Effector memory CD8-positive, alpha-beta T cell (primary cell): ENCODE data around the gene GRK4.

Experiments
- ATAC-seq: fragments of 150-1000 bp; cut with Tn5 transposase; replicated peaks from 2 replicates; pipeline ENCODE4 v1.10.0; 2021; ENCODE audit warnings: mild to moderate bottlenecking, moderate library complexity
- DNase-seq, 3 experiments: peaks; one replicate each; pipeline ENCODE4 v3.0.0; 2021
- H3K27ac Mint-ChIP-seq, 2 donors: one replicate each; pipeline ENCODE4 v1.8.0; 2022; ENCODE audit warnings: mild to moderate bottlenecking in 2 of 2, mixed read lengths in 2 of 2, moderate library complexity in 2 of 2
- H3K27me3 Mint-ChIP-seq, 2 donors: one replicate each; pipeline ENCODE4 v1.8.0; 2022; ENCODE audit warnings: mixed read lengths in 2 of 2
- H3K36me3 Mint-ChIP-seq: one replicate; pipeline ENCODE4 v1.8.0; 2022; ENCODE audit warnings: mild to moderate bottlenecking, moderate library complexity, mixed read lengths; ENCODE audit not compliant: insufficient read depth
- H3K4me1 Mint-ChIP-seq, 2 donors: one replicate each; pipeline ENCODE4 v1.8.0; 2022; ENCODE audit warnings: low read depth in 2 of 2, mixed read lengths in 2 of 2
- H3K4me3 Mint-ChIP-seq, 2 donors: one replicate each; pipeline ENCODE4 v1.8.0; 2022; ENCODE audit warnings: mild to moderate bottlenecking in 2 of 2, mixed read lengths in 2 of 2, moderate library complexity in 2 of 2
- H3K9me3 Mint-ChIP-seq, 2 donors: one replicate each; pipeline ENCODE4 v1.8.0; 2022; ENCODE audit warnings: mixed read lengths in 2 of 2

Gene GRK4

DNA sequence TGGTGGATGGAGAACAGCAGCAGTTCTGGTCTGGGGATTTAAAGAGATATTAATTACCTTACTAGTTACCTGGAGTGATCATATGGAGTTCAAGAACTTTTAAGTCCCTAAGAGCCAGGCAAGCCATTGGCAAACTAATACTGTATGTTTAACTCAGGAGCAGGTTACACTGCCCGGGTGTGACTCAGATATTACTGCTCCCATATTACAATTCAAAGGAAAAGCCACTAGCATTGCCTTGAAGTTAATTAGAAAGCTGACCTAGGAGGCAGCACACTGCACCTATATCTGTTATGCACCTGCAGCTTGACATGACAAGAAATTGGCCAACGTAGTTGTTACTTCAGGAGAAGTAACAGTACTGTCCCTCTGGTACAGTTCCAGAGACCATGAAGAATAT, 47.2 kb downstream of the GRK4 start:
- Mint-ChIP-seq H3K9me3 (no peaks in the 10 kb centered on the region), H3K27me3 (peaks cover 14 to 41% of the 10 kb centered on the region in 2 donors), H3K4me3 (no peak overlapping the region), H3K36me3 (no peaks in the 10 kb centered on the region), H3K4me1 (peaks cover 3 to 4% of the 10 kb centered on the region in 2 donors), H3K27ac (no peak overlapping the region)
- DNase-seq: no peak
- no peak for ATAC-seq

DNA sequence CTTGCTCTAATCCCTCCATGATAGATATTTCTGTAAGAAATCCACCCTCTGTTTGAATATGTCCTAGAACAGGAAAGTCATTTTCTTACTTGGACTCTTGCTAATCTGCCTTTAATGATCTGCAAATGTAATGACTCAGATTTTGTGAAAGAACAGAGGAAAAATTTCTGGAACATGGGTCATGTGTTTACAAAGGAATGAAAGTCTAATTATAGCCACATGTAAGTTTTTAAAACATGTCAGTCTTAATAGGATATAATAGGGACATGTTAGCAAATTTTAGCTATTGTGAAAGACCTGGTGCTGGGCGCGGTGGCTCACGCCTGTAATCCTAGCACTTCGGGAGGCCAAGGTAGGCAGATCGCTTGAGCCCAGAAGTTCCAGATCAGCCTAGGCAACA, 47.6 kb downstream of the GRK4 start:
- DNase-seq (no peak), ATAC-seq (no peak)
- H3K36me3 Mint-ChIP-seq: no peaks in the 10 kb centered on the region
- H3K27me3 Mint-ChIP-seq: peaks cover 14 to 41% of the 10 kb centered on the region in 2 donors
- no peaks in the 10 kb centered on the region for H3K9me3 Mint-ChIP-seq
- no peak overlapping the region for H3K4me3 Mint-ChIP-seq
- H3K27ac Mint-ChIP-seq: no peak overlapping the region
- H3K4me1 Mint-ChIP-seq: peaks cover 3 to 4% of the 10 kb centered on the region in 2 donors

GRCh38 chr4:3011456-3012220, 48.3 kb downstream of the GRK4 start:
- peaks cover 3 to 4% of the 10 kb centered on the region in 2 donors for H3K4me1 Mint-ChIP-seq
- peaks cover 14 to 41% of the 10 kb centered on the region in 2 donors for H3K27me3 Mint-ChIP-seq
- DNase-seq (no peak), ATAC-seq (no peak)
- no peaks in the 10 kb centered on the region for H3K9me3 Mint-ChIP-seq
- H3K4me3 Mint-ChIP-seq: no peak overlapping the region
- H3K36me3 Mint-ChIP-seq: no peaks in the 10 kb centered on the region
- H3K27ac Mint-ChIP-seq: no peak overlapping the region

DNA sequence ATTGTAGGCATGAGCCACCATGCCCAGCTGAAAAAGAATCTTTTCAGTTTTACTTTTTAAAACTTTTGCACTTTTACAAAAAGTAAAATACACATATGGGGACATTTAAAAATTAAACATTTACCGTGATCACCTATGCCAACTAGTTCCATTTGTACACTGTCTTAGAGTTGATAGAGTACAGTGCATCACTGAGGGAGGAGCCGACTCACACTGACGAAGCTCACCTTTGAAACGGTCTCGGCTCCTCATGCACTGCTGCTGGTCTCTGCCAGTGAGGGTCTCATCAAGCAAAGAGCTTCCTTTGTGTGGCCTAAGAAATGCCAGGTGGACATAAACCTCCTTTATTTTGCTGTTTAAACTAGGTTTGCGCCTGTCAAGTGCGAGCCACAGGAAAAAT, 50.0 kb downstream of the GRK4 start:
- H3K27ac Mint-ChIP-seq: no peak overlapping the region
- DNase-seq: no peak
- H3K9me3 Mint-ChIP-seq: no peaks in the 10 kb centered on the region
- peaks cover 14 to 41% of the 10 kb centered on the region in 2 donors for H3K27me3 Mint-ChIP-seq
- no peak for ATAC-seq
- H3K36me3 Mint-ChIP-seq: no peaks in the 10 kb centered on the region
- H3K4me1 Mint-ChIP-seq: peaks cover 3 to 4% of the 10 kb centered on the region in 2 donors
- H3K4me3 Mint-ChIP-seq: no peak overlapping the region

GRCh38 chr4:3013839-3014350, 50.5 kb downstream of the GRK4 start:
- Mint-ChIP-seq H3K4me3 (no peak overlapping the region), H3K9me3 (no peaks in the 10 kb centered on the region), H3K27ac (no peak overlapping the region), H3K27me3 (peaks cover 14 to 41% of the 10 kb centered on the region in 2 donors), H3K36me3 (no peaks in the 10 kb centered on the region), H3K4me1 (peaks cover 3 to 4% of the 10 kb centered on the region in 2 donors)
- DNase-seq (no peak), ATAC-seq (no peak)

DNA sequence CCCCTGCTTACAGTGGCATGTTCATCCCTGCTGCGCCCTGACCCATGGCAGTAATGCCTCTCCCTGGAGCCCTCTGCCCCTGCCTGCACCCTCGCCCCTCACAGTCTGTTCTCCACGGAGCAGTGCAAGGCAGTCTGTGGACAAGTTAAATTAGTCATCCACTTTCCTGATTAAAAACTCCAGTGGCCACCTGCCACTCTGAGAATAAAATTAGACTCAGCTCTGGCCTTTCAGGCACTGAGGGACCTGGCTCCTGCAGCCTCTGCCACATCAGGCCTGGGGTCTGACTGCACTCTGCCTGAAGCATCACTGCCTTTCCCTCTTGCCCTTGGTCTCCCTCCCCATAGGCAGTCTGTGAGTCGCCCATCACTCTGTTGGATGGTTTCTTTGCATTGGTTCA, 53.6 kb downstream of the GRK4 start:
- Mint-ChIP-seq H3K36me3 (no peaks in the 10 kb centered on the region), H3K27ac (no peak overlapping the region), H3K4me1 (peaks cover 5 to 6% of the 10 kb centered on the region in 2 donors), H3K9me3 (no peaks in the 10 kb centered on the region), H3K4me3 (no peak overlapping the region), H3K27me3 (peaks cover 0 to 22% of the 10 kb centered on the region in 2 donors)
- ATAC-seq: no peak
- DNase-seq: no peak

GRCh38 chr4:3017504-3017903, 54.1 kb downstream of the GRK4 start:
- H3K27ac Mint-ChIP-seq: no peak overlapping the region

DNA sequence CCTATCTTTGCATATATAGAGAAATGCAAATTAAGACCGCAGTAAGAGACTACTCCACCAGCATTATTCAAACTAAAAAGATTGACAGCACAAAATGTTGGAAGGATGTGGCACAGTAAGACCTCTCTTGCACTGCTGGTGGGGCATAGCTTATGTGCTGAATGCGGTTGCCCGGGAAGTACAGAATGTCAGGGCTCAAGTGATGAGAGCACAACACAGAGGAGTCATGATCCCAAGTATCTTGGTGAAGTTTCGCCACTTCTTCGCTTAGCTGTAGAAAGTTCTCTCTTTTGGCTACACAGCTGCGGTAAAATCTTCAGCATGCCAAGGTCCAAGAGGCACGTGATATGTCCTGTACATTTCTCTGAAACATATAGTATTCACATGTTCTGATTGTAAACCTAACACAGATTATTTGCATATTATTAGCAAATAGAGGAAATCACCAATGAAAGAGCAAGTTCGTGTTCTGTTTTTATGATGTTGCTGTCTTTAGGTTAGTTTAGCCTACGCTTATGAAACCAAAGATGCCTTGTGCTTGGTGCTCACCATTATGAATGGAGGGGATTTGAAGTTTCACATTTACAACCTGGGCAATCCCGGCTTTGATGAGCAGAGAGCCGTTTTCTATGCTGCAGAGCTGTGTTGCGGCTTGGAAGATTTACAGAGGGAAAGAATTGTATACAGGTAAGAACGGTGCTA, 55.9 kb downstream of the GRK4 start:
- ATAC-seq (no peak), DNase-seq (no peak)
- H3K4me3 Mint-ChIP-seq: no peak overlapping the region
- peaks cover 2% of the 10 kb centered on the region for H3K36me3 Mint-ChIP-seq
- peaks cover 5 to 6% of the 10 kb centered on the region in 2 donors for H3K4me1 Mint-ChIP-seq
- peaks cover 13 to 28% of the 10 kb centered on the region in 2 donors for H3K27me3 Mint-ChIP-seq
- H3K27ac Mint-ChIP-seq: no peak overlapping the region
- peaks cover 0 to 4% of the 10 kb centered on the region in 2 donors for H3K9me3 Mint-ChIP-seq

More at GRCh38 chr4:3017504-3017903, 54.1 kb downstream of the GRK4 start:
- H3K4me1 Mint-ChIP-seq: peaks cover 5 to 6% of the 10 kb centered on the region in 2 donors
- no peak for ATAC-seq
- H3K4me3 Mint-ChIP-seq: no peak overlapping the region
- DNase-seq: no peak
- peaks cover 0 to 22% of the 10 kb centered on the region in 2 donors for H3K27me3 Mint-ChIP-seq
- H3K9me3 Mint-ChIP-seq: no peaks in the 10 kb centered on the region
- no peaks in the 10 kb centered on the region for H3K36me3 Mint-ChIP-seq

DNA sequence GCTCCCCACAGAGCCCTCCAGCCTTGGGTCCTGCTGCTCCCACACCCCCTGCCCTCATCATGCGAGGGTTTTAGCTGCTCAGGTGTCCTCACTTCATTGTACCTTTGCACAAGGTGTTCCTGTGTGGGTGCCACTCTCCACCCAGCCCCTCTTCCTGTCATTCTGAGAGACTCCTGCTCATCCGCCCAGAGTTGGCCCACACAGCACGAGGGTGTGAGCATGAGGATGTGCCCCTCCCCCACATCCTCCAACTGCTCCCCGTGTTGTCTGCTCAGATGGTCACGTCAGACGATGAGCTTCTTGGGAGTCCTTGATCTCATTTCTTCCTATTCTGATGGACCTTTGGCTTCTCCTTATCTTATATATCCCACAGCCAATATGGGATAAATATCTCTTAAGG, 57.8 kb downstream of the GRK4 start:
- Mint-ChIP-seq H3K9me3 (peaks cover 0 to 4% of the 10 kb centered on the region in 2 donors), H3K27ac (peak overlapping the region in 1 of 2 donors; percentile 89), H3K4me3 (peak overlapping the region in 1 of 2 donors; percentile 29), H3K27me3 (peaks cover 13 to 18% of the 10 kb centered on the region in 2 donors), H3K36me3 (peaks cover 2% of the 10 kb centered on the region), H3K4me1 (peaks cover 5 to 6% of the 10 kb centered on the region in 2 donors)
- DNase-seq: no peak
- peak; percentile 47 for ATAC-seq

DNA sequence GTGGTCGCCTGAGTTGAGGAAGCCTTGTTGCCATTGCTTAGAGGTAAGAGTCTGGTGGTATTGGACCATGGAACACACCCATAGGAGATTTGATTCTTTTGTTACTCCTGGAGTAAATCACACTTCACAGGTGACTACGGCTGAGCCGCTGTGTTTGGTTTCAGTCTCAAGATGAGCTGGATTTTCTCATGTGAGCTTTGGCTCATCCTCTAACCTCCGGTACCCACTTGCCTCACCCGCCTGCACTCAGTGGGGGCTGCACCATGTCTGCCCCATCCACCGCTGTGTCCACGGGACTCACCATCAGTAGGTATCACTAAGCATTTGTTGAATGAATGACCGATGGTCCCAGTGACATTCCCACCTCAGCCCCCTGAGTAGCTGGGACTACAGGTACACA, 58.3 kb downstream of the GRK4 start:
- peaks cover 0 to 4% of the 10 kb centered on the region in 2 donors for H3K9me3 Mint-ChIP-seq
- ATAC-seq (no peak), DNase-seq (no peak)
- H3K4me3 Mint-ChIP-seq: peak overlapping the region in 1 of 2 donors; percentile 29
- peaks cover 13 to 18% of the 10 kb centered on the region in 2 donors for H3K27me3 Mint-ChIP-seq
- peaks cover 2% of the 10 kb centered on the region for H3K36me3 Mint-ChIP-seq
- H3K27ac Mint-ChIP-seq: peak overlapping the region in 1 of 2 donors; percentile 89
- H3K4me1 Mint-ChIP-seq: peaks cover 5 to 6% of the 10 kb centered on the region in 2 donors

- Mint-ChIP-seq H3K4me1 (peaks cover 5 to 6% of the 10 kb centered on the region in 2 donors), H3K27me3 (peaks cover 13 to 18% of the 10 kb centered on the region in 2 donors), H3K9me3 (peaks cover 0 to 4% of the 10 kb centered on the region in 2 donors), H3K27ac (no peak overlapping the region), H3K4me3 (no peak overlapping the region), H3K36me3 (peaks cover 2% of the 10 kb centered on the region)
- ATAC-seq (no peak), DNase-seq (no peak)
Observed at GRCh38 chr4:3022112-3022511, 58.7 kb downstream of the GRK4 start.

GRCh38 chr4:3022651-3023050, 59.3 kb downstream of the GRK4 start:
- peaks cover 2% of the 10 kb centered on the region for H3K36me3 Mint-ChIP-seq
- no peak overlapping the region for H3K27ac Mint-ChIP-seq
- ATAC-seq (no peak), DNase-seq (no peak)
- peaks cover 5 to 6% of the 10 kb centered on the region in 2 donors for H3K4me1 Mint-ChIP-seq
- peaks cover 0 to 4% of the 10 kb centered on the region in 2 donors for H3K9me3 Mint-ChIP-seq
- no peak overlapping the region for H3K4me3 Mint-ChIP-seq
- peaks cover 13 to 18% of the 10 kb centered on the region in 2 donors for H3K27me3 Mint-ChIP-seq

DNA sequence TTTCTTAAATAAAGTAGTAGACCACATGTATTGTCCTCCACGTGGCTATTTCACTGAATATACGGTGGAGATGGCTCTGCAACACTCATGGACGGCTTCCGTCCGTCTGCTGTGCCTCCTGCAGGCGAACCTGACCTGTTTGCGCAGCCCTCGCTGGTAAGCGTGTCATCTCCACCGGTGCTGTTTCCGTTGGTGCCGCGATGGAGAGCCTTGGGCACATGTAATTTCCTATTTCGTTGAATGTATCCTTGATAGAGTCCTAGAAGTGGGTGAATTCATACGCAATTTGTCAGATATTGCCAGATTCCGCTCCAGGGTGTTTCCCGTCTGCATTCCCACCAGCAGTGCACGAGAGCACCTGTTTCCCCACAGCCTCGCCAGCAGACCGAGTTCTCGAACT, 62.5 kb downstream of the GRK4 start:
- Mint-ChIP-seq H3K27me3 (peaks cover 21 to 28% of the 10 kb centered on the region in 2 donors), H3K27ac (no peak overlapping the region), H3K4me3 (no peak overlapping the region), H3K4me1 (peaks cover 5 to 6% of the 10 kb centered on the region in 2 donors), H3K36me3 (peaks cover 2% of the 10 kb centered on the region), H3K9me3 (peaks cover 0 to 4% of the 10 kb centered on the region in 2 donors)
- ATAC-seq (no peak), DNase-seq (no peak)
